Mucosa of stomach (tissue), 1 donor: ENCODE measurements around the gene NCL.
"Not testable (repeated sequence)": the region's sequence is repeated elsewhere in the genome, so short reads cannot be mapped to it uniquely, and the experiment has no call there.

ENCODE experiments used
- H3K27me3 ChIP-seq: one replicate; pipeline ENCODE4 v1.7.0; 2013; ENCODE audit warnings: mild to moderate bottlenecking, low read length; ENCODE audit not compliant: control insufficient read depth, insufficient read depth
- H3K36me3 ChIP-seq: one replicate; pipeline ENCODE4 v1.7.0; 2013; ENCODE audit warnings: low read length; ENCODE audit not compliant: control insufficient read depth, insufficient read depth
- H3K4me1 ChIP-seq: one replicate; pipeline ENCODE4 v1.7.0; 2013; ENCODE audit warnings: mild to moderate bottlenecking, low read length; ENCODE audit not compliant: control insufficient read depth, insufficient read depth
- H3K4me3 ChIP-seq: one replicate; pipeline ENCODE4 v1.7.0; 2013; ENCODE audit warnings: low read length
- H3K9ac ChIP-seq: one replicate; pipeline ENCODE4 v1.7.0; 2013; ENCODE audit warnings: mild to moderate bottlenecking, low read length, moderate library complexity
- H3K9me3 ChIP-seq: one replicate; pipeline ENCODE4 v1.7.0; 2013; ENCODE audit warnings: mild to moderate bottlenecking, low read length, moderate library complexity; ENCODE audit not compliant: control insufficient read depth
- donor health status: Pancreatic carcinoma.

The NCL gene

DNA sequence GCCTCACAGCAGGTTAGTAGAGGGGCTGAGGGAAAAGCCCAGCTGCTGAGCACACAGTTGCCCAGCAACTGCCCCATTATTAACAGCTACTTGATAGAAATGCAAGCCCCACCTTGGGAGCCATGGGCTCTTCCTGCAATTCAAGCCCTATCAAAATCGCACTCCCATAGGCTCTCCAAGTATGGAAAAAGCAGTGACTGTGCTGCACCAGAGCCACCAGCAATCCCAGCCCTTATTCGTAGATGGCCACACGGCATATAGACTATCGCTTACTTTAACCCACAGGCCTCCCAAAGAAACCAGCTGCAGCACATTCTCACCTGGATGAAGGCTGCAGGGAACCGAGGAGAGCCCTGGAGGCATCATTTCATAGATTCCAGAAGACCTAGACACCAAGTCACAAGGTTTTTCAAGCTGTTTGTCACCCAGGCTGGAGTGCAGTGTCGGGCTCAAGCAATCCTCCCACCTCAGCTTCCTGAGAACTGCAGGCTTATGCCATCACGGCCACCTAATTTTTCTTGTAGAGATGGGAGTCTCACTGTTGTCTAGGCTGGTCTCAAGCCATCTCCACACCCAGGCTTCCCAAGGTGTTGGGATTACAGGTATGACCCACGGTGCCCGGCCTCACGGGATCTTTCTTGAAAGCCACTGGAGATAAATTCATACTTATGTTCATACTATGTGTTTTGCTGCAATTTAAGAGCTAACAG, 11.3 kb downstream of the NCL start:
- Histone ChIP-seq H3K36me3 (peaks cover 9% of the 10 kb centered on the region), H3K9ac (no peak overlapping the region)

DNA sequence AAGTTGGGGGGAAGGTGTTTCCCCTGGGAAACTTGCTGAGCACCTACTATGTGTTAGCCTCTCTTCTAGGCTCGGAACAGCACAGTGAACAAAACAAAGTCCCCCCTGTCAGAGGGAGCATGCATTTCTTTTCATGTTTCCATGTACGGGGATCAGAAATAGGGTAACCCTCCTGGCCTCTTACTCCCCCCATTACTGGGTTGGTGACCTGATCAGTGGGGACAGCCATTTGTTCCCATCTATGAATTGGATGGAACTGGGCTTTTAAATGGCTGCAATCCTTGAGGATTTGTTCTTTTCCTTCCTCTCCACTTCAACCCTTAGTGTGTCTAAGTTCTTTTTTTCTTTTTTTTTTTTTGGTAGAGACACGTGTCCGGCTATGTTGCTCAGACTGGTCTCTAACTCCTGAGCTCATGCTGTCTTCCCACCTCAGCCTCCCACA, 13.7 kb downstream of the NCL start:
- H3K9me3 ChIP-seq: no peaks in the 10 kb centered on the region
- H3K4me1 ChIP-seq: no peaks in the 10 kb centered on the region
- H3K36me3 ChIP-seq: peaks cover 5% of the 10 kb centered on the region
- H3K4me3 ChIP-seq: no peak overlapping the region
- no peak overlapping the region for H3K9ac ChIP-seq
- H3K27me3 ChIP-seq: no peaks in the 10 kb centered on the region

More for the DNA sequence above, 11.3 kb downstream of the NCL start:
- Histone ChIP-seq H3K27me3 (no peaks in the 10 kb centered on the region), H3K4me1 (no peaks in the 10 kb centered on the region), H3K9me3 (no peaks in the 10 kb centered on the region), H3K4me3 (no peak overlapping the region)

DNA sequence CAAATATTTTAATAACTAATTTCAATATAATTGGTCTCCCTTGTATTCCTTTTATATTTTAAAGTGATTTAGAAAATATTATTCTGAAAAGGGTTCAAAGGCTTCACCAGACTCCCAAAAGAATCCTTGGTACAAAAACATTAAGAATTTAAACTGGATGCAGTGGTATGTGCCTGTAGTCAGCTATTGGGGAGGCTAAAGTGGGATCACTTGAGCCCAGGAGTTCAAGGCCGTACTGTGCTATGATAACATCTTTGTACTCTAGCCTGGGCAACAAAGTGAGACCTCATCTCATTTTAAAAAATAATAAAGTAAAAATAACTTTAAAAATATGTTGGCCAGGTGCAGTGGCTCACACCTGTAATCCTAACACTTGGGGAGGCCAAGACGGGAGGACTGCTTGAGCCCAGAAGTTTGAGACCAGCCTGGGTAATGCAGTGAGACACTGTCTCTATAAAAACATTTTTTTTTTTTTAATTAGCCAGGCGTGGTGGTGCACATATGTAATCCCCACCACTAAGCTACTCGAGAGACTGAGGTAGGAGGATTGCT, 14.7 kb downstream of the NCL start:
- Histone ChIP-seq H3K9ac (no peak overlapping the region), H3K4me1 (no peaks in the 10 kb centered on the region), H3K4me3 (no peak overlapping the region), H3K27me3 (no peaks in the 10 kb centered on the region), H3K36me3 (no peaks in the 10 kb centered on the region), H3K9me3 (no peaks in the 10 kb centered on the region)

DNA sequence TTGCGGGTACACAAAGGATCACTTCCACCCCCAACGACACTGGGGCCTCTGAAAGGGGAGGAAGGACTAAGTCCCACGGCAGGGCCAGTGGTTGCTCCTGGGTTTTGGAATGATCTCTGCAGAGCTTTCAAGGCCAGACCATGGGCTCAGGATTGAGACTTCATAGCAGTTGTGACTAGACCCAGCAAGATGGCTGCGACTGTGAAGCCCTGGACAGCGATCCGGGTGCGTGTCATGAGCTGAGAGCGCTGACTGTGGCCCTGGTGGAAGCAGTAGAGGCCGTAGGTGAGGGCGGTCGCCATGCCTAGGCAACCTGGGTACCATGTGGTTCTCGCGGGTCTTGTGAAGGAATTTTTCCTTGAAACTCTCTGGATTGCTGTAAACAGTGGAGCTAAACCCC, 27.3 kb downstream of the NCL start:
- Histone ChIP-seq H3K4me3 (no peak overlapping the region), H3K9me3 (no peaks in the 10 kb centered on the region), H3K27me3 (no peaks in the 10 kb centered on the region), H3K4me1 (no peaks in the 10 kb centered on the region), H3K36me3 (no peaks in the 10 kb centered on the region), H3K9ac (no peak overlapping the region)

- Histone ChIP-seq H3K9ac (no peak overlapping the region), H3K27me3 (no peaks in the 10 kb centered on the region), H3K4me3 (no peak overlapping the region), H3K9me3 (no peaks in the 10 kb centered on the region), H3K4me1 (no peaks in the 10 kb centered on the region), H3K36me3 (no peaks in the 10 kb centered on the region)
Observed at GRCh38 chr2:231433990-231434389, 30.3 kb downstream of the NCL start.

DNA sequence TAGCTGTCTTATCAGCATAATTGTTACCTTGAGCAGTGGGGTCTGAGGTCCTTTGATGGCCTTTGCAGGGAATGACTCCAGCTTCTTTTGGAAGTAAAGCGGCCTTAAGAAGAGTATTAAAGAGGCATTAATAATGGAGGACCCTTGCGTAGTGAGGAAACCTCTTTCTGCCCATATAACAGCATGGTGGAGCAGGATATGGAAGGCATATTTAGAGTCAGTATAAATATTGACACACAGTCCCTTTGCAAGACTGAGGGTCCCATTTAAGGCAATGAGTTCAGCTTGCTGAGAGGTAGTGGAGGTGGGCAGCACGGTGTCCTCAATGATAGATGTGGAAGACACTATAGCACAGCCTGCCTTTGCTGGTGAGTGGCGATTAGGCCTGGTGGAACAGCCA, 32.7 kb downstream of the NCL start:
- no peaks in the 10 kb centered on the region for H3K27me3 ChIP-seq
- H3K9ac ChIP-seq: no peak overlapping the region
- H3K9me3 ChIP-seq: no peaks in the 10 kb centered on the region
- no peak overlapping the region for H3K4me3 ChIP-seq
- H3K4me1 ChIP-seq: no peaks in the 10 kb centered on the region
- H3K36me3 ChIP-seq: no peaks in the 10 kb centered on the region

DNA sequence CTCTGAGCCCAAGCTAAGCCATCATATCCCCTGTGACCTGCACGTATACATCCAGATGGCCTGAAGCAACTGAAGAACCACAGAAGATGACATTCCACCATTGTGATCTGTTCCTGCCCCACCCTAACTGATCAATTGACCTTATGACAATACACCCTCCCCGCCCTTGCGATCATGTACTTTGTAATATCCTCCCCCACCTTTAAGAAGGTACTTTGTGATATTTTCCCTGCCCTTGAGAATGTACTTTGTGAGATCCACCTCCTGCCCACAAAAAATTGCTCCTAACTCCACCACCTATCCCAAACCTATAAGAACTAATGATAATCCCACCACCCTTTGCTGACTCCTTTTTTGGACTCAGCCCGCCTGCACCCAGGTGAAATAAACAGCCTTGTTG, 33.8 kb downstream of the NCL start:
- not testable (repeated sequence) for H3K4me3 ChIP-seq, H3K9ac ChIP-seq, H3K4me1 ChIP-seq, H3K9me3 ChIP-seq, H3K36me3 ChIP-seq, H3K27me3 ChIP-seq

GRCh38 chr2:231429901-231430300, 34.4 kb downstream of the NCL start:
- no peaks in the 10 kb centered on the region for H3K36me3 ChIP-seq
- no peak overlapping the region for H3K9ac ChIP-seq
- no peaks in the 10 kb centered on the region for H3K4me1 ChIP-seq
- H3K27me3 ChIP-seq: peaks cover 6% of the 10 kb centered on the region
- H3K9me3 ChIP-seq: no peaks in the 10 kb centered on the region
- no peak overlapping the region for H3K4me3 ChIP-seq

DNA sequence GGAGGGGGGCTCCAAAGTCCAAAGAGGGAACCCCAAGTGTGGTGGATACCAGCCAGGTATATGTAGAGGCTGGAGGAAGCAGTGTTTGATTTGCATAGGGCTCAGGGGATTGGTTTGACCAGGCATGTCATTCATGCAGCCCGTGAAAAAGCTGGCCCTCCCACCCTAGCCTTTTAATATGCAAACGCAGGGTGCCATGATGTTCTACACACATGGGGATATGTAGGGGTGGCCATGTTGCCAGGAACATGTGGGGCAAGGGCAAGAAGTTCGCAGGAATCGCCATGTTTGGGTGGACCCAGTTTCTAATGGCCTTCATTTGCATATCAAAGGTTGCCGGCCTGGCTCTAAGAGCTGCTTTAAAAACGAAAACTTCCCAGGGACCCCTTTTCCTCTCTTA, 35.1 kb downstream of the NCL start:
- H3K36me3 ChIP-seq: no peaks in the 10 kb centered on the region
- peaks cover 6% of the 10 kb centered on the region for H3K27me3 ChIP-seq
- no peaks in the 10 kb centered on the region for H3K4me1 ChIP-seq
- H3K9ac ChIP-seq: no peak overlapping the region
- H3K4me3 ChIP-seq: no peak overlapping the region
- H3K9me3 ChIP-seq: no peaks in the 10 kb centered on the region

DNA sequence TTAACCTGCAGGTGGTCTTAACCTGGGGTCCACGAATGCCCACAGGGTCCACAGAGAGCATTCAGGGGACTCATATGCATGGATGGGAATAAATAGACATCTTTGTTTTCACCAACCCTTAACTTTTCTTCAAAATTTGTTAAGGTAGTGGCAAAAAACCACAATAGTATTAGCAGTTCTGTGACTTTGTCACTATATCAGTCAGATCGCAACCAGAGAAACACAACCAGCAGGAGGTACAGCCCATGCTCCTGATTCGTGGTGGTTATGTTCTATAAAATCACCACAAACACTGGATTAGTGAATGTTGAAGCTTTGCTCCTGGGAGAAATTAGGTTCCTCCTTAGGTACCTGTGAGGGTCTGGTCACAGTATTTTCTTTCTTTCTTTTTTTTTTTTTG, 37.2 kb downstream of the NCL start:
- H3K9ac ChIP-seq: no peak overlapping the region
- peaks cover 6% of the 10 kb centered on the region for H3K27me3 ChIP-seq
- no peak overlapping the region for H3K4me3 ChIP-seq
- H3K9me3 ChIP-seq: no peaks in the 10 kb centered on the region
- no peaks in the 10 kb centered on the region for H3K36me3 ChIP-seq
- H3K4me1 ChIP-seq: no peaks in the 10 kb centered on the region

DNA sequence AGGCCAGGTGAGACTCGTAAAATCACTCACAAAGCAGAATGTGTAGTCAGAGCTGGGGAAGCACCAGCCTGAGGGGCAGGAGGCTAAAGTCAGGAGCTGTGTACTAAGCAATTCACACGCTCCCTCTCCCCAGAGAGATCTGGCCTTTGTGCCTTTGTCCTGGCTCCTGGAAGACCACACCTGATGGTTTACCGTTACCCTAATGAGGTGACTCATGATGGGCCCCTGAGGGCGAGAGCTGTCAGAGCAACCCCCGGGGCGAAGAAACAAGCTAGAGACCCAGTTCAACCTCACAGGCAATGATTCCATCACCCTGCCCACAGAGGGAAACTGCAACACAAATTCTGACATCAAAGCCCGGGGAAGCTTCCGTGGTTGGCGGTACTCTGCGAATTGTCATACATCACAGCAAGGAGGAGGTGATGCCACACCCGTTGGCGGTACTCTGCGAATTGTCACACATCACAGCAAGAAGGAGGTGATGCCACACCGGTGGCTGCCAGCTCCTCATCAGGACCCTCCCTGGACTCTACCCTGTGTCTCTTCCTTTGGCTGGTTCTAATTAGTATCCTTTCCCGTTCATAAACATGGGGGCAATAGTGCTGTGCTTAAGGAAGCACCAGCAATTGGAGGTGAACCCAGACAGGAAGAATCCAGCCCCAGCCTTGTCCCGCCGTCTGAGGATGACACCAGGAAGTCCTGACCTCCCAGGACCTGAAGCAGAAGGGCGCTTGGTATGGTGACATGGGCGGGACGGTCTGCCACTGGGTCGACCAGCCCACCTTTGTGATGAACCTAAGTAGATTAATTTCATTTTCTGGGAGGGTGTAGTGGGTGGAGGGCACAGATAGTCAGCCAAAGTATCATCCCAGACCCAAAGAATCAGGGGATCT, 38.2 kb downstream of the NCL start:
- no peaks in the 10 kb centered on the region for H3K9me3 ChIP-seq
- peaks cover 6% of the 10 kb centered on the region for H3K27me3 ChIP-seq
- H3K9ac ChIP-seq: no peak overlapping the region
- no peaks in the 10 kb centered on the region for H3K36me3 ChIP-seq
- no peak overlapping the region for H3K4me3 ChIP-seq
- H3K4me1 ChIP-seq: no peaks in the 10 kb centered on the region

DNA sequence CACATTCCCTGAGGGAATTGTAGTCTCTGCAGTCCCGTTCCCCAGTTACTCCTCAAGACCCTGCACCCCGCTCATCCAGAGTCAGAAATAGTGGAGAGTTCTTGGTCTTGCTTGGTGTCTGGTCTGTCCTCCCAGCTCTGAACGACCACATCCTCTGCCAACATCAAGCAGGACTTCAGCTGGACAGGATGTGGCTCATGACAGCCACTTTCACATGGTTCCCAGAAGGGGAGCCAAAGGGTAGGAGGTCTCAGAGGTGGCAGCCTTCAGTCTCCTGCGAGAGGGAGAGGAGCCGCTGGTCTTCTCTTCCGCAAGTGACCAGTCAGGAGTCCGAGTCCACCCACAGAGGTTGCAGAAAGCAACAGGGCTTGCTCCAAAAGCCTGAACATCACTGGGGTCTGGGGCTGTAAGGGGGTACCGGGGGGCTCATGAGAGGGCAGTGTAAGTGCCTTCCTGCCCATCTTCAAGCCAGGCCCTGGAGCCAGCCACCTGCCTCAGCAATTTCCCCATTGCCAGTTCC, 38.9 kb downstream of the NCL start:
- Histone ChIP-seq H3K36me3 (no peaks in the 10 kb centered on the region), H3K9ac (no peak overlapping the region), H3K27me3 (peaks cover 6% of the 10 kb centered on the region), H3K9me3 (no peaks in the 10 kb centered on the region), H3K4me1 (no peaks in the 10 kb centered on the region), H3K4me3 (no peak overlapping the region)
